GM19025 (cell line): ENCODE measurements around the gene SMAP2.
"Not testable (repeated sequence)": the region's sequence is repeated elsewhere in the genome, so short reads cannot be mapped to it uniquely, and the experiment has no call there.

ENCODE experiments used
- ATAC-seq: cut with Tn5 transposase; IDR thresholded peaks from one replicate; pipeline ENCODE4 v1.9.1; 2021; ENCODE audit warnings: mild to moderate bottlenecking, low read depth, moderate library complexity; ENCODE audit not compliant: unreplicated experiment

SMAP2 gene

GRCh38 chr1:40371707-40372258 is 1.7 kb upstream of the SMAP2 start:
- no peak for ATAC-seq

- no peak for ATAC-seq
Observed at GRCh38 chr1:40372658-40373322, 737 bp upstream of the SMAP2 start.

- ATAC-seq, result no peak
Observed at GRCh38 chr1:40377512-40377911, 4.0 kb downstream of the SMAP2 start.

- ATAC-seq, result no peak
Observed at GRCh38 chr1:40379785-40380452, 6.4 kb downstream of the SMAP2 start.

GRCh38 chr1:40380817-40381216 is 7.3 kb downstream of the SMAP2 start:
- ATAC-seq, result no peak

GRCh38 chr1:40381268-40382107 is 8.0 kb downstream of the SMAP2 start:
- no peak for ATAC-seq

- ATAC-seq, result no peak
Observed at GRCh38 chr1:40382108-40382460, 8.6 kb downstream of the SMAP2 start.

GRCh38 chr1:40382601-40383000 is 9.1 kb downstream of the SMAP2 start:
- no peak for ATAC-seq

GRCh38 chr1:40383095-40383487 is 9.6 kb downstream of the SMAP2 start:
- ATAC-seq, result no peak

GRCh38 chr1:40383488-40384412 is 10.2 kb downstream of the SMAP2 start:
- no peak for ATAC-seq

- no peak for ATAC-seq
Observed at GRCh38 chr1:40384413-40384762, 10.9 kb downstream of the SMAP2 start.

GRCh38 chr1:40384887-40385286 is 11.4 kb downstream of the SMAP2 start:
- ATAC-seq, result no peak

GRCh38 chr1:40385437-40386358 is 12.2 kb downstream of the SMAP2 start:
- peak; percentile 65 for ATAC-seq

GRCh38 chr1:40386359-40386723 is 12.8 kb downstream of the SMAP2 start:
- ATAC-seq, result no peak

GRCh38 chr1:40386796-40387195 is 13.3 kb downstream of the SMAP2 start:
- no peak for ATAC-seq

GRCh38 chr1:40387381-40388306 is 14.1 kb downstream of the SMAP2 start:
- ATAC-seq, result not testable (repeated sequence)

GRCh38 chr1:40388456-40389321 is 15.2 kb downstream of the SMAP2 start:
- not testable (repeated sequence) for ATAC-seq
